NCI-H2196 (cell line): ENCODE data around the gene PCDHB14.
"Not testable (repeated sequence)": the region's sequence is repeated elsewhere in the genome, so short reads cannot be mapped to it uniquely, and the experiment has no call there.

Experiments used
- DNase-seq: peaks from one replicate; lab custom pipeline; 2025; ENCODE audit not compliant: unreplicated experiment; lab: John Stamatoyannopoulos, UW

Gene PCDHB14

GRCh38 chr5:141223112-141223783 lies at the start of gene PCDHB14:
PCDHB14 (plus strand) TSS chr5:141223343; CDS start chr5:141223506, 163 bp downstream.
- DNase-seq = peak; percentile 42

- DNase-seq = not testable (repeated sequence)
These were observed 48.6 kb upstream of the PCDHB14 start for GRCh38 chr5:141174291-141175104.

DNA sequence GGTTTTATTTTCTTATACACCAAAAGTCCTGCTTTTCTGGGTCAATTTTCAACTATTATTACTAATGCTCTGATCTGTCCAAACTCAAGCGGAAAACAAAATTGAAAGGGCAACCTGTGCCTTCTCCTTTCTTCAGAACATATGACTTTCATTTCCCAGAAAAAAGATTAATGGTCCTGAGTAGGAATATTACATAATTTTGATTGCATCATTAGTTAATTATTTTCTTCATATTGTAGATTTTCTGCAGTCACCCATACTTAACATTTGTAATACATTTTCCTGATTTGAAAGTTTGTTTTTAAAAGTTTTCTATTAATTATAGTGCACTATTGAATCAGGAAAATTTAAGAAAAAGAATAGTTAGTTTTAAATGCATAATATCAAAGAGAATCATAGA lies 47.2 kb upstream of the PCDHB14 start:
- no peak for DNase-seq

DNA sequence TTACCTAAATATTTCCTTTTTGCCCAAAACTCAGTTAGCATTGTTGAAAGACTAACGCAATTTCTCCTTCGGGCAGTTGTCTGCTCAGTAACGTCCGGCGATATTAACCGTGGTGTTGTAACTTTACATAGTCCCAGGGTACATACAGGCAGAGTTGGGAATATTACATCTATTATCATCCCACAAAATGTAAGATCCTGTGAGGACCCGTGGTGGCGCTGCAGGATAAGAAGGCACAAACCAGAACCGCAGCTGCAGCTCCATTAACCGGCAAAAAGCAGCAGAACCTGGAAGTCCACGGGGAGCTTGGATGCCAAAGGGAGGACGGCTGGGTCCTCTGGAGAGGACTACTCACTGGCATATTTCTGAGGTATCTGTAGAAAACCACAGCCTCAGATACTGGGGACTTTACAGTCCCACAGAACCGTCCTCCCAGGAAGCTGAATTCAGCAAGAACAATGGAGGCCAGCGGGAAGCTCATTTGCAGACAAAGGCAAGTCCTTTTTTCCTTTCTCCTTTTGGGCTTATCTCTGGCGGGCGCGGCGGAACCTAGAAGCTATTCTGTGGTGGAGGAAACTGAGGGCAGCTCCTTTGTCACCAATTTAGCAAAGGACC lies 45.5 kb upstream of the PCDHB14 start, which contains the start of gene PCDHB8:
TSS of gene PCDHB8 (plus strand) at position 214 of the 615 bp plus-strand sequence. CDS start at position 459, 245 bp downstream.
- DNase-seq = peak; percentile 52

DNA sequence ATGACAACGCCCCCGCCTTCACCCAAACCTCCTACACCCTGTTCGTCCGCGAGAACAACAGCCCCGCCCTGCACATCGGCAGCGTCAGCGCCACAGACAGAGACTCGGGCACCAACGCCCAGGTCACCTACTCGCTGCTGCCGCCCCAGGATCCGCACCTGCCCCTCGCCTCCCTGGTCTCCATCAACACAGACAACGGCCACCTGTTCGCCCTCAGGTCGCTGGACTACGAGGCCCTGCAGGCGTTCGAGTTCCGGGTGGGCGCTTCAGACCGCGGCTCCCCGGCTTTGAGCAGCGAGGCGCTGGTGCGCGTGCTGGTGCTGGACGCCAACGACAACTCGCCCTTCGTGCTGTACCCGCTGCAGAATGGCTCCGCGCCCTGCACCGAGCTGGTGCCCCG lies 43.8 kb upstream of the PCDHB14 start:
- DNase-seq = not testable (repeated sequence)

DNA sequence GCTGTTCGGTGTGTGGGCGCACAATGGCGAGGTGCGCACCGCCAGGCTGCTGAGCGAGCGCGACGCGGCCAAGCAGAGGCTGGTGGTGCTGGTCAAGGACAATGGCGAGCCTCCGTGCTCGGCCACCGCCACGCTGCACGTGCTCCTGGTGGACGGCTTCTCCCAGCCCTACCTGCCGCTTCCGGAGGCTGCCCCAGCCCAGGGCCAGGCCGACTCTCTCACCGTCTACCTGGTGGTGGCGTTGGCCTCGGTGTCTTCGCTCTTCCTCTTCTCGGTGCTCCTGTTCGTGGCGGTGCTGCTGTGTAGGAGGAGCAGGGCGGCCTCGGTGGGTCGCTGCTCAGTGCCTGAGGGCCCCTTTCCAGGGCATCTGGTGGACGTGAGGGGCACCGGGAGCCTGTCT lies 43.3 kb upstream of the PCDHB14 start:
- not testable (repeated sequence) for DNase-seq

- no peak for DNase-seq
These were observed 42.8 kb upstream of the PCDHB14 start for GRCh38 chr5:141180313-141180712.

- no peak for DNase-seq
These were observed 40.9 kb upstream of the PCDHB14 start, which contains the start of gene PCDHB16 for GRCh38 chr5:141182248-141182647. PCDHB16 (plus strand) TSS chr5:141182387; CDS start chr5:141182560, 173 bp downstream.

DNA sequence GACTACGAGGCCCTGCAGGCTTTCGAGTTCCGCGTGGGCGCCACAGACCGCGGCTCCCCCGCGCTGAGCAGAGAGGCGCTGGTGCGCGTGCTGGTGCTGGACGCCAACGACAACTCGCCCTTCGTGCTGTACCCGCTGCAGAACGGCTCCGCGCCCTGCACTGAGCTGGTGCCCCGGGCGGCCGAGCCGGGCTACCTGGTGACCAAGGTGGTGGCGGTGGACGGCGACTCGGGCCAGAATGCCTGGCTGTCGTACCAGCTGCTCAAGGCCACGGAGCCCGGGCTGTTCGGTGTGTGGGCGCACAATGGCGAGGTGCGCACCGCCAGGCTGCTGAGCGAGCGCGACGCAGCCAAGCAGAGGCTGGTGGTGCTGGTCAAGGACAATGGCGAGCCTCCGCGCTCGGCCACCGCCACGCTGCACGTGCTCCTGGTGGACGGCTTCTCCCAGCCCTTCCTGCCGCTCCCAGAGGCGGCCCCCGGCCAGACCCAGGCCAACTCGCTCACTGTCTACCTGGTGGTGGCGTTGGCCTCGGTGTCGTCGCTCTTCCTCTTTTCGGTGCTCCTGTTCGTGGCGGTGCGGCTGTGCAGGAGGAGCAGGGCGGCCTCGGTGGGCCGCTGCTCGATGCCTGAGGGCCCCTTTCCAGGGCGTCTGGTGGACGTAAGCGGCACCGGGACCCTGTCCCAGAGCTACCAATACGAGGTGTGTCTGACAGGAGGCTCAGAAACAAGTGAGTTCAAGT lies 38.9 kb upstream of the PCDHB14 start:
- not testable (repeated sequence) for DNase-seq

DNA sequence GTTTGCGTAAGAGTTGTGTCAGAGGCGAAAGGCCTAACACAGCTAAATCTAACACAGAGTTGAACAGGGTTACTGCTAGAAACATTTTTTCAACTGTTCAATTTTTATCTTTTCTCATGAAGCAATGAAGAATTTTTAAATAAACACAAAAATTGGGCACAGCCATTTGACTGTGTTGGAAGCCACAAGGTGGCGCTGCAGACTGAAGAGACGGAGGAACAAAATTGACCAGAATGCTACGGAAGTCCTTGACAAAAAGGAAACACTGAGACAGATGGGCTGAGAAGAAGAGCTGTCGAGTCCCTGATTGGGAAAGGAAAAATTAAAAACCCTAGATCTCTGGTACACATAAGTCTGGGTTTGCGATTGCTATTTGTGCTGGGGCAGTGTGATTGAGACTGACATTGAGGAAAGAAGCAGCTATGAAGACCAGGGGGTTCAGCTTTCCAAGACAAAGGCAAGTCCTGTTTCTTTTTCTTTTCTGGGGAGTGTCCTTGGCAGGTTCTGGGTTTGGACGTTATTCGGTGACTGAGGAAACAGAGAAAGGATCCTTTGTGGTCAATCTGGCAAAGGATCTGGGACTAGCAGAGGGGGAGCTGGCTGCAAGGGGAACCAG lies 36.1 kb upstream of the PCDHB14 start, which contains the start of gene PCDHB9:
TSS of gene PCDHB9 (plus strand) at position 265 of the 616 bp plus-strand sequence. CDS start at position 423, 158 bp downstream.
- DNase-seq = no peak

- DNase-seq = not testable (repeated sequence)
These were observed 34.5 kb upstream of the PCDHB14 start for GRCh38 chr5:141188682-141189081.

- not testable (repeated sequence) for DNase-seq
These were observed 34.0 kb upstream of the PCDHB14 start for GRCh38 chr5:141189131-141189530.

DNA sequence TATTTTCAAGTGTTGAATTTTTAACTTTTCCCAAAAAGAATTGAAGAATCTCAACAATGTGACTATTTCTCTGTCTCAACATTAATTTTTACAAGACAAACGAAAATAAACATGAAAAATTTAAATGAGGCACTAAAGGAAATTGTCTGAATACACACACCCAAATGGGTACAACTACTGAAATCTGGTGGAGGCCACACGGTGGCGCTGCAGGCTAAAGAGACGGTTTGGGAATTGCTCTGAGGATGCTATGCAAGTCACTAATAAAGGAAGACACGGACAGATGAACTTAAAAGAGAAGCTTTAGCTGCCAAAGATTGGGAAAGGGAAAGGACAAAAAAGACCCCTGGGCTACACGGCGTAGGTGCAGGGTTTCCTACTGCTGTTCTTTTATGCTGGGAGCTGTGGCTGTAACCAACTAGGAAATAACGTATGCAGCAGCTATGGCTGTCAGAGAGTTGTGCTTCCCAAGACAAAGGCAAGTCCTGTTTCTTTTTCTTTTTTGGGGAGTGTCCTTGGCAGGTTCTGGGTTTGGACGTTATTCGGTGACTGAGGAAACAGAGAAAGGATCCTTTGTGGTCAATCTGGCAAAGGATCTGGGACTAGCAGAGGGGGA lies 30.9 kb upstream of the PCDHB14 start, which contains the start of gene PCDHB10:
TSS of gene PCDHB10 (plus strand) at position 244 of the 616 bp plus-strand sequence. CDS start at position 444, 200 bp downstream.
- DNase-seq = no peak

GRCh38 chr5:141194332-141194731 lies 28.8 kb upstream of the PCDHB14 start:
- not testable (repeated sequence) for DNase-seq

DNA sequence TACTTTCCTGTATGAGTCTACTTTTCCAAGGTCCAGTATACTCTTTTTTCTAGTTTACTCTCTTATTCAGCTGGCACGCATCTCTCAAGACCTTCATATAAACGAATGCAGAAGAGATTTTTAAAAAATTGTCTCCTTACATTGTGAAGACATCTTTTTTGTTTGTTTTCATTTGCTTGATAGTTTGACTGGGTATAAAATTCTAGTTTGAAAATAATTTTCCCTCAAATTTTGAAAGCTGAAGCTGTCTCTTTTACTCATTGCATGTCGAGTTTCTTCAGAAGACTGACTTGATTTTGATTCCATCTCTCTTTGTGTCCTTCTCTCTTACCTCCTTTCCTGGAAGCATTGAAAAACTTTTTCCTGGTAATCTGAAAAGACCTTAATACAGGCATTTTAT lies 26.8 kb upstream of the PCDHB14 start:
- no peak for DNase-seq

DNA sequence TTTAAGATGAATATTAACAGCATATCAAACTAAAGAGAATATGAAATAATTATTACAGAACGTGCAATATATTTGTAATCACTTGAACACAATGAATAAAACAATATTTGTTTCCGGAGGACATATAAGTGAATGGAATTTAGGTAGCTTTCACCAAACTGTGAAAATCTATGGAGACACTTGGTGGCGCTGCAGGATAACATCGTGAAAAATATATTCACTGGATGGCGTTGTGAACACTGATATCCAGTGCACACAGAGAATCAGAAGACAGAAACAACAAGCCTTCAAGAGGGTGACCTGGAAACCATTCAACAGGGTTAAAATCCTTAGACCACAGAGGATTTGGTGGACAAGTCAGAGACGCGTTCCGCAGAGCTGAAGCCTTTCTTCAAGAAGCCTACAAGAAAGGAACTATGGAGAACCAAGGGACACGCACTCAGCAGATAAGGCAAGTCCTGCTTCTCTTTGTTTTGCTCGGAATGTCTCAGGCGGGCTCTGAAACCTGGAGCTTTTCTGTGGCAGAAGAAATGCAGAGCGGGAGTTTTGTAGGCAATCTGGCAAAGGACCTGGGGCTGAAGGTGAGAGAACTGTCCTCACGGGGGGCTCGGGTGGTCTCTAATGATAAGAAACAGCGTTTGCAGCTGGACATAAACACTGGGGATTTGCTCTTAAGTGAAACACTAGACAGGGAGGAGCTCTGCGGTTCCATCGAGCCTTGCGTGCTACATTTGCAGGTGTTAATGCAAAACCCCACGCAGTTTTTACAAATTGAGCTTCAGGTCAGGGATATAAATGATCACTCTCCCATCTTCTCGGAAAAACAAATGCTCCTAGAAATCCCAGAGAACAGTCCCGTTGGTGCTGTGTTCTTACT lies 23.5 kb upstream of the PCDHB14 start, which contains the start of gene PCDHB11:
TSS of gene PCDHB11 (plus strand) at position 269 of the 877 bp plus-strand sequence. CDS start at position 417, 148 bp downstream.
- DNase-seq = peak; percentile 7

GRCh38 chr5:141201126-141201525 lies 22.0 kb upstream of the PCDHB14 start:
- DNase-seq = not testable (repeated sequence)

DNA sequence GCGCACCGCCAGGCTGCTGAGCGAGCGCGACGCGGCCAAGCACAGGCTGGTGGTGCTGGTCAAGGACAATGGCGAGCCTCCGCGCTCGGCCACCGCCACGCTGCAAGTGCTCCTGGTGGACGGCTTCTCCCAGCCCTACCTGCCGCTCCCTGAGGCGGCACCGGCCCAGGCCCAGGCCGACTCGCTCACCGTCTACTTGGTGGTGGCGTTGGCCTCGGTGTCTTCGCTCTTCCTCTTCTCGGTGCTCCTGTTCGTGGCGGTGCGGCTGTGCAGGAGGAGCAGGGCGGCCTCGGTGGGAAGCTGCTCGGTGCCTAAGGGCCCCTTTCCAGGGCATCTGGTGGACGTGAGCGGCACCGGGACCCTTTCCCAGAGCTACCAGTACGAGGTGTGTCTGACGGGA lies 21.5 kb upstream of the PCDHB14 start:
- not testable (repeated sequence) for DNase-seq
